Mononuclear cell (primary cell): ENCODE measurements around the gene TMEM167A. TPM values are rescaled to one million over a fixed set of nuclear protein-coding genes. Genes with fewer than 3 reads are reported as not detected.
A peak's percentile ranks its signal among the peaks of the same experiment; 100 is the strongest.

ENCODE experiments used
- H3K27me3 ChIP-seq: 2 replicates; pipeline ENCODE4 v1.6.0; 2011; ENCODE audit warnings: low read length, control low read depth; ENCODE audit not compliant: insufficient read depth
- H3K4me1 ChIP-seq: 2 replicates; pipeline ENCODE4 v1.5.1; 2011; ENCODE audit warnings: mild to moderate bottlenecking, low read length, control low read depth; ENCODE audit not compliant: insufficient read depth
- H3K4me3 ChIP-seq: 2 replicates; pipeline ENCODE4 v1.5.1; 2011; ENCODE audit warnings: mild to moderate bottlenecking, low read length, moderate library complexity
- H3K9me3 ChIP-seq: 2 replicates; pipeline ENCODE4 v1.5.1; 2011; ENCODE audit warnings: low read depth, mild to moderate bottlenecking, control low read depth, low read length
- total RNA-seq: library from RNA; depleted of rRNA; stranded (reverse); fragments of >200 nt; gene quantifications from one replicate; pipeline ENCODE4 v1.2.3, GENCODE V29; 2012

Gene TMEM167A
- 71.7 TPM for total RNA-seq

DNA sequence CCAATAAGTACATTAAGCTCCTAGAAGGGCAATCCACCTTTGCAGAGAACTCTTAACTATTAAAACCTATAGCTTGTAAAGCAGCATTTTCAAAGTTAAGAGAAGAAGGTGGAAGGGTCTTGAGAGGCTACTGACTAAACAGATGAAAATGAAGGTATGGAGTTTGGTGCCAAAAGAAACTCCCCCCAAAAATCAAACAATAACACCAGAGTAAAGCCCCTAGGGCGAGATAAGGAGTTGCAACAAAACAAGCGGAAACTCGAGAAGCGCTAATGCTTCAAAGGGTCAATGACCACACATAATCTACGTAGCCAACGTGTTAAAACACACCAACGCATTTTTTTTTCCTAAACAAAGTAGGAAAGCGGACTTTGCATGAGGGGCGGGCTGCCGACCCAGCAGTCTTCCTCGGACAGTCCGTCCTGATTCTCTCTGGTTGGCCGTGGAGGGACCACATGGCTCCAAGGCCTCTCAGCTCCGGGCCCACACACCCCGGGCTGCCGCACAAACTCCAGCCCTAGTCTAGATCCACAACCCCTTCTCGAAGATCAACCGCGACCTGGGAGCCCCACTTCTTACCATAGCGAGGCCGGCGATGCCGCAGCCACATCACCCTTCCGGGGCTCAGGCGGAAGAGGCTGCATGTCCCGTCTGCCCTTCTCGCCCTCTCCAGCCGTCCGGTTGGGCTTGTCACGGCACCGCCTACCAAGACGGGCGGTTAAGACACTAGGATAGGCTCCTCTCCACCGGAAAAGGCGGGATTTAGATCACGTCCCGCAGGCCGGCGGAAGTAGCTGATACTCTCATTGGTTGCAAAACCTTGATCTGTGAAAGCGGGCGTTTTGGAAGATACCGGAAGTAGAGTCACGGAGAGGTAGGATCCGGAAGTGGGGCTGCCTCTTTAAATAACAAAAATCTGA is at the start of gene TMEM167A, which contains the start of gene XRCC4:
TMEM167A (minus strand) TSS at position 653 of the 920 bp plus-strand sequence; CDS start at position 582, 71 bp downstream.
XRCC4 (plus strand) TSS at position 806 of the 920 bp plus-strand sequence. CDS start 27,373 bp downstream, outside the sequence.
- Histone ChIP-seq H3K4me3 (peak within 1 kb of the TSS; percentile 94), H3K9me3 (no peaks in the 10 kb centered on the region), H3K4me1 (peaks cover 41% of the 10 kb centered on the region), H3K27me3 (no peaks in the 10 kb centered on the region)

GRCh38 chr5:83126501-83126900 is 49.3 kb upstream of the TMEM167A start:
- Histone ChIP-seq H3K27me3 (no peaks in the 10 kb centered on the region), H3K4me1 (no peaks in the 10 kb centered on the region), H3K4me3 (no peak overlapping the region), H3K9me3 (no peaks in the 10 kb centered on the region)

DNA sequence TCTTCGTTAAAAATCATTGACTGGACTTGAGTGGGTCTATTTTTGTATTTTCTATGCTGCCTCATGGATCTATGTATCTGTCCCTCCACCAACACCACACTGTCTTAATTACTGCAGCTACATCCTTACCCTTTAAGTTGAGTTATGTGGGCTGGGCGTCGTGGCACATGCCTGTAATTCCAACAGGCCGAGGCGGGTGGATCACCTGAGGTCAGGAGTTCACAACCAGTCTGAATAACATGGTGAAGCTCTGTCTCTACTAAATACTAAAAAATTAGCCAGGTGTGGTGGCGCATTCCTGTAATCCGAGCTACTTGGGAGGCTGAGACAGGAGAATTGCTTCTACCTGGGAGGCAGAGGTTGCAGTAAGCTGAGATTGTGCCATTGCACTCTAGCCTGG is 48.4 kb upstream of the TMEM167A start:
- Histone ChIP-seq H3K4me1 (no peaks in the 10 kb centered on the region), H3K4me3 (no peak overlapping the region), H3K9me3 (no peaks in the 10 kb centered on the region), H3K27me3 (no peaks in the 10 kb centered on the region)

DNA sequence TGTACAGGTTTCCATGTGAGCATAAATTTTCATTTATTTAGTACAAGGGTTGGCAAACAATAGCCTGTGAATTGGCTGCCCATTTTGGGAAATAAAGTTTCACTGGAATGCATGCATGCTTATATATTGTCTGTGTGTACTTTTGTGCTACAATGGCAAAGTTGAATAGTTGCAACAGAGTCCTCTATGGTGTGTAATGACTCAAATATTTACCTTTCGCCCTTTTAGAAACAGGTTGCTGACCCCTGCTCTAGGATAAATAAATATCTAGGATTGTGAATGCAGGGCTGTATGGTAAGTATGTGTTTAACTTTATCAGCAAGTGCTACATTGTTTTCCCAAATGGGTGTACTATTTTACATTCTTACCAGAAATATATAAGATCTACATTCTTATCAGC is 47.4 kb upstream of the TMEM167A start:
- Histone ChIP-seq H3K4me1 (no peaks in the 10 kb centered on the region), H3K27me3 (no peaks in the 10 kb centered on the region), H3K9me3 (no peaks in the 10 kb centered on the region), H3K4me3 (no peak overlapping the region)

GRCh38 chr5:83118976-83119375 is 41.8 kb upstream of the TMEM167A start:
- Histone ChIP-seq H3K27me3 (no peaks in the 10 kb centered on the region), H3K4me3 (no peak overlapping the region), H3K4me1 (no peaks in the 10 kb centered on the region), H3K9me3 (peaks cover 6% of the 10 kb centered on the region)

DNA sequence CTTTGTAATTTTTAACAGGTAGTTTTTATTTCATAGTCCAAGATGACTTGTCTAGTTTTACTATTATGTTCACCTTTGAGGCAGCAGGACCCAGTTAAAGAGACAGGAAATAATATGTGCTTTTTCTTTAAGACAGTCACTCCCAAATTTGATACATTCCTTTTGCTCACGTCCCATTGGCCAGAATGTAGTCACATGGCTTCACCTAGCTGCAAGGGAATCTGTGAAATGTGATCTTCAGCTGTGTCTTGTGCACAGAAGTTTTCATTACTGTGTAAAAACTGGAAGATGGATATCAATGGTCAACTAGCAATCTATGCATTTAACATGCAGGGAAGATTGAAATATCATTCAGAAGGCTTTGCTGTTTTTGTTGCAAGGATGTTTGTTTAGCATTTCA is 41.3 kb upstream of the TMEM167A start:
- no peaks in the 10 kb centered on the region for H3K4me1 ChIP-seq
- H3K4me3 ChIP-seq = no peak overlapping the region
- H3K27me3 ChIP-seq = no peaks in the 10 kb centered on the region
- H3K9me3 ChIP-seq = peaks cover 6% of the 10 kb centered on the region

DNA sequence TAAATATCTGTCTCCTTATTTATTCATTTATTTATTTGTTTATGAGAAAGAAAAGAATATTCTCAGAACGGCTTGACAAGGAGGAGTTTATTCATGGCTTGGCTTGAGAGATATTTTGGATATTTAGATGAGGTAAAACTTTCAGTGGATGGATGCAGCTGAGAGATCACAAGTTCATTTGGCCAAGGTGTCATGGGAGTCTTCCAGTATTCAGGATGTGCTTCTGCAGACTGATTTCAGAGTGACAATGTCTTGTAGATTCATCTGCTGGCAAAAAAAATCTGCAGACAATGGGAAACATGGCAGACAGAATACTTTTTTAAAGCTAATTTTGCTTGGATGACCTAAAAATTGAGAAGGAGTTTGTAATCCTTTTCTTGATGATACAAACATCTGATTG is 38.6 kb upstream of the TMEM167A start:
- Histone ChIP-seq H3K9me3 (peaks cover 6% of the 10 kb centered on the region), H3K4me1 (no peaks in the 10 kb centered on the region), H3K27me3 (no peaks in the 10 kb centered on the region), H3K4me3 (no peak overlapping the region)

DNA sequence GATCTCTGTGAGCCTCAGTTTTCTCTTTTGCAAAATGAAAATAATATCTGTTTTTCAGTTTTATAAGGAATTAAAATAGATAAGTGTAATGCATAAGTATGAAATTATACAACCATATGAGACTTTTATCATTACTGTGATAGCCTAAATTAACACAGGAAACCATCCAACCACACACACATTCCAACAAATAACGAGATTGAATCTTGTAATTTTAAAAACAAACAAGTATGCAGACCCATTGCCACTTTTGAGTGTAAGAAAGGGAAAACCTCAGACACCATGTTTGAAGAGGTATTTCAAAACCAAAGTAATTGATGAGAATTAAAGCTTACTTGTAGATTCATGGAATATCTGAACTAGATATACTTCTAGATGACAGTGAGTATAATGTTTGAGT is 32.2 kb upstream of the TMEM167A start:
- Histone ChIP-seq H3K4me1 (no peaks in the 10 kb centered on the region), H3K9me3 (no peaks in the 10 kb centered on the region), H3K4me3 (no peak overlapping the region), H3K27me3 (no peaks in the 10 kb centered on the region)

DNA sequence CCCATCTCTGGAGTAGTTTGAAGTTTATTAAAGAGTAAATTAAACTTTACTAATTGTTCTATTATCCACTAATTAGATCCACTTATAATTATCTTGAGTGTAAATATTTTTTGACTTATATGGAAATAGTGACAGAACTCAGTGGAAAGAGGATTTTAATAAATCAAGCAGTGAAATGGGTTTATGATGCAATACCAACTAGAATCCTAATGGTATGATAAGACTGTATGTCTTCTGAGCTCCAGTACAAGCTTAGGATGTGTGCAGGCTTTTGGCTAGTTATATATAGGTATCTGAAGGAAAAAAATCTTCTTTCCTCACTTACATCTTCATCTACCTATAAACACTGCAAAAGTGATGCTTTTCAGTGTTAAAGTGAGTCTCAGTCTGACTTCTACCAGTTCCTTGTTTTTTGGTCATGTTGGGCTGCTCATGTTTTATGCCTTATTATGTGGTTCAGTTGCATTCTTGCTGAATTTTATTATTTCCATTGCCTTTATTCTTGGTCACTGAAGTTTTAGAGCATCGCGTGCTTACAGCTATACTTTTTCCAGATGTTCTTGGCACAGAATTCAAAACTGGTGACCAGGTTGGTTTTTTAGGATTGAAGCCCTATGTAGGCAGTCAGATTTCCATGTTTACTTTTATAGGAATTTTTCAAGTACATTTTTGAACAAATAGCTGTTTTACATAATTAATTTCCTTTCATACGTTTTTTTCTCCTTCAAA is 30.7 kb upstream of the TMEM167A start:
- Histone ChIP-seq H3K27me3 (no peaks in the 10 kb centered on the region), H3K4me3 (no peak overlapping the region), H3K9me3 (no peaks in the 10 kb centered on the region), H3K4me1 (no peaks in the 10 kb centered on the region)

DNA sequence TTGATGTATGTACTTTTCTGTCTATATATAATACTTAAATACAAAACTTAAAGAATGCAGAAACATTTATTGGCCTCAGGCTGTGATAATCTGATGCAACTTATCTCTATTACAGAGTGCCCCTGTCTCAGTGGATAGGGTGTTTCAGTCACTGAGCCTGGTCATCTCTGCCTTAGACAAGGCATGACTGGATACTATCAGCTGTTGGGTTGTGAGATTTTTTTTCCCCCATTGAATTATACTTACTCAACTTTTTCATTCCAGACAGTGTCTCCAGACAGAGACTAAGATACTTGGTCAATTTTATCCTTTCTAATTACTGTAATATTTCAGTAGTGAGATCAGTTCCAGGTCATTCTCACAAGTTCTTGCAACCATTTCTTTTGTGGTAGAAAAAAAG is 26.8 kb upstream of the TMEM167A start:
- no peak overlapping the region for H3K4me3 ChIP-seq
- H3K27me3 ChIP-seq = no peaks in the 10 kb centered on the region
- no peaks in the 10 kb centered on the region for H3K9me3 ChIP-seq
- H3K4me1 ChIP-seq = no peaks in the 10 kb centered on the region

DNA sequence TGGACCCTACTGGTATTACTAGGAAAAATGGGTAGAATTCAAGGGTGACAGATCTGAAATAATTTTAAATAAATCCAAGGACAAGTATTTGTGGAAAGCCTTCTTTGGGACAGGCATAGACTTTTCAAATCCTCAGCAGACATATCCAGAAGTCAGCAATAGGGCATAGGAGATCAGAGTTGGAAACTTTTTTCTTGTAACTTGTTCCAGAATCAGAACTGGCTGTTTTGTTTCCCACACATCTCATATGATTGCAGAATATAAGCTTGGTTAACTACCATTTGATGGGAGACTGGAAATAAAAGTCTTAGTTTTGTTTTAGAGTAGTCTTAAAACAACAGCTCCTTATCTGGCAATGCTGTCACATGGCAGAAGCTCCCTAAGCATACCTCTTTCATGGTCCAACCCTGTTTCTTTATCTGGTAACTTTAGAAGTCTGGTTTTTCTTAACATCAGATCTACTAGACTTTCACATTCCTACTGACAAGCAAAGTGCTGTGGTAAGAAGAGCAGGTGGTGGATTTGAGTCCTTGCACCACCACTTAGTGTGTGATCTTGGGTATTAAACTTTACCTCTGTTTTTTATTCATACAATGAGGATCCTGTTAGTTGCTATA is 25.3 kb upstream of the TMEM167A start:
- no peaks in the 10 kb centered on the region for H3K27me3 ChIP-seq
- H3K4me1 ChIP-seq = no peaks in the 10 kb centered on the region
- no peaks in the 10 kb centered on the region for H3K9me3 ChIP-seq
- H3K4me3 ChIP-seq = no peak overlapping the region

- H3K4me3 ChIP-seq = no peak overlapping the region
- H3K9me3 ChIP-seq = no peaks in the 10 kb centered on the region
- H3K27me3 ChIP-seq = no peaks in the 10 kb centered on the region
- no peaks in the 10 kb centered on the region for H3K4me1 ChIP-seq
These were observed 24.3 kb upstream of the TMEM167A start for GRCh38 chr5:83101514-83101913.

GRCh38 chr5:83099445-83099844 is 22.3 kb upstream of the TMEM167A start:
- H3K4me1 ChIP-seq = no peaks in the 10 kb centered on the region
- H3K9me3 ChIP-seq = no peaks in the 10 kb centered on the region
- no peaks in the 10 kb centered on the region for H3K27me3 ChIP-seq
- no peak overlapping the region for H3K4me3 ChIP-seq

DNA sequence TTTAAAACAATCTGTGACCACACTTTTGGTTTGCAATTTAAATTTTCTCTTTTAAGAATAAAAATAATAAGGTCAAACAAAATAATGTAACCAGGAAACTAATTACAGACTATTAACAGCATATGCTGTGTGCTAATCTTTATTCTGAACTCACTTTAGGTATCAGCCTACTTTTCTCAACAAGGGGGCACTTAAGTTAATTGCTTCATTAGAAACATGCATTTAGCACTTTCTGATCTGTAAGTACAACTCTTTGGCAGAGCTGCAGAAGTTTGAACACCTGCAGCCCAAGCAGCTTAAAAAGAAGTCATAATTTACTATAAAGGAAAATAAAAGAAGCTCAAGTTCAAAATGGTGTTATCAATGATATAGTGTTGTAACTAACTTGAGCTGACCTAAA is 21.8 kb upstream of the TMEM167A start:
- Histone ChIP-seq H3K4me1 (no peaks in the 10 kb centered on the region), H3K4me3 (no peak overlapping the region), H3K27me3 (no peaks in the 10 kb centered on the region), H3K9me3 (no peaks in the 10 kb centered on the region)

GRCh38 chr5:83097689-83098231 is 20.6 kb upstream of the TMEM167A start:
- Histone ChIP-seq H3K4me3 (no peak overlapping the region), H3K4me1 (no peaks in the 10 kb centered on the region), H3K9me3 (peaks cover 12% of the 10 kb centered on the region), H3K27me3 (no peaks in the 10 kb centered on the region)
